Measurements from ENCODE around the gene NIPBL.
A peak's percentile ranks its signal among the peaks of the same experiment; 100 is the strongest.
"Not testable (repeated sequence)": the region's sequence is repeated elsewhere in the genome, so short reads cannot be mapped to it uniquely, and the experiment has no call there.

Gene NIPBL

GRCh38 chr5:36876299-36876964 lies at the start of gene NIPBL:
NIPBL (plus strand) TSS chr5:36876769; CDS start chr5:36953697, 76,928 bp downstream.
- DNase-seq (ENCODE audit: low spot score), result peak; percentile 92

GRCh38 chr5:36832274-36832673 lies 44.3 kb upstream of the NIPBL start:
- no peak for DNase-seq (ENCODE audit: low spot score)

- no peak for DNase-seq (ENCODE audit: low spot score)
Measured at GRCh38 chr5:36836831-36837230, 39.7 kb upstream of the NIPBL start.

- no peak for DNase-seq (ENCODE audit: low spot score)
Measured at GRCh38 chr5:36839489-36840476, 36.8 kb upstream of the NIPBL start.

GRCh38 chr5:36841677-36842076 lies 34.9 kb upstream of the NIPBL start:
- DNase-seq (ENCODE audit: low spot score), result no peak

GRCh38 chr5:36842087-36842486 lies 34.5 kb upstream of the NIPBL start:
- DNase-seq (ENCODE audit: low spot score), result no peak

- no peak for DNase-seq (ENCODE audit: low spot score)
Measured at GRCh38 chr5:36844305-36844704, 32.3 kb upstream of the NIPBL start.

- not testable (repeated sequence) for DNase-seq (ENCODE audit: low spot score)
Measured at GRCh38 chr5:36848545-36848944, 28.0 kb upstream of the NIPBL start.

GRCh38 chr5:36852903-36853302 lies 23.7 kb upstream of the NIPBL start:
- not testable (repeated sequence) for DNase-seq (ENCODE audit: low spot score)

GRCh38 chr5:36854402-36855140 lies 22.0 kb upstream of the NIPBL start:
- no peak for DNase-seq (ENCODE audit: low spot score)

- DNase-seq (ENCODE audit: low spot score), result no peak
Measured at GRCh38 chr5:36855141-36855495, 21.5 kb upstream of the NIPBL start.

- DNase-seq (ENCODE audit: low spot score), result no peak
Measured at GRCh38 chr5:36861871-36862270, 14.7 kb upstream of the NIPBL start.

- peak; percentile 35 for DNase-seq (ENCODE audit: low spot score)
Measured at GRCh38 chr5:36870399-36871040, 6.0 kb upstream of the NIPBL start.

GRCh38 chr5:36874465-36874864 lies 2.1 kb upstream of the NIPBL start:
- no peak for DNase-seq (ENCODE audit: low spot score)

GRCh38 chr5:36875051-36875789 lies 1.3 kb upstream of the NIPBL start:
- DNase-seq (ENCODE audit: low spot score), result peak; percentile 48

- peak; percentile 85 for DNase-seq (ENCODE audit: low spot score)
Measured at GRCh38 chr5:36875790-36876298, 725 bp upstream of the NIPBL start.

GRCh38 chr5:36876965-36877666 lies 547 bp downstream of the NIPBL start:
- peak; percentile 50 for DNase-seq (ENCODE audit: low spot score)

- DNase-seq (ENCODE audit: low spot score), result peak; percentile 18
Measured at GRCh38 chr5:36877667-36878391, 1.3 kb downstream of the NIPBL start.

GRCh38 chr5:36878392-36879082 lies 2.0 kb downstream of the NIPBL start:
- peak; percentile 49 for DNase-seq (ENCODE audit: low spot score)

All from AG08396 (cell line).